Measurements from ENCODE around the gene DENND2C. TPM values are rescaled to one million over a fixed set of nuclear protein-coding genes. Genes with fewer than 3 reads are reported as not detected.

DENND2C gene
- total and polyA plus RNA-seq, 12 donors = 1.3 to 5.2 (median 3.3) TPM

- no peak for DNase-seq
- WGBS, 2 donors = 85 to 91% methylated on average over 5 of the region's 5 CpGs
- TF ChIP-seq, protein P1, sequence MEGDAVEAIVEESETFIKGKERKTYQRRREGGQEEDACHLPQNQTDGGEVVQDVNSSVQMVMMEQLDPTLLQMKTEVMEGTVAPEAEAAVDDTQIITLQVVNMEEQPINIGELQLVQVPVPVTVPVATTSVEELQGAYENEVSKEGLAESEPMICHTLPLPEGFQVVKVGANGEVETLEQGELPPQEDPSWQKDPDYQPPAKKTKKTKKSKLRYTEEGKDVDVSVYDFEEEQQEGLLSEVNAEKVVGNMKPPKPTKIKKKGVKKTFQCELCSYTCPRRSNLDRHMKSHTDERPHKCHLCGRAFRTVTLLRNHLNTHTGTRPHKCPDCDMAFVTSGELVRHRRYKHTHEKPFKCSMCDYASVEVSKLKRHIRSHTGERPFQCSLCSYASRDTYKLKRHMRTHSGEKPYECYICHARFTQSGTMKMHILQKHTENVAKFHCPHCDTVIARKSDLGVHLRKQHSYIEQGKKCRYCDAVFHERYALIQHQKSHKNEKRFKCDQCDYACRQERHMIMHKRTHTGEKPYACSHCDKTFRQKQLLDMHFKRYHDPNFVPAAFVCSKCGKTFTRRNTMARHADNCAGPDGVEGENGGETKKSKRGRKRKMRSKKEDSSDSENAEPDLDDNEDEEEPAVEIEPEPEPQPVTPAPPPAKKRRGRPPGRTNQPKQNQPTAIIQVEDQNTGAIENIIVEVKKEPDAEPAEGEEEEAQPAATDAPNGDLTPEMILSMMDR (IDR thresholded peaks at IDR 0.05) = no peak
- peaks cover 0 to 22% (median 15%) of the 10 kb centered on the region in 7 donors for H3K27me3 ChIP-seq
- H3K36me3 ChIP-seq = no peaks in the 10 kb centered on the region
- no peak overlapping the region for H3K27ac ChIP-seq
- H3K4me3 ChIP-seq = no peak overlapping the region
- H3K4me1 ChIP-seq = no peaks in the 10 kb centered on the region
- H3K9me3 ChIP-seq = no peaks in the 10 kb centered on the region
- intact Hi-C loops (cut with DNase I) = no loop called here
- ATAC-seq = no peak
Measured at GRCh38 chr1:114685851-114686250, 16.0 kb upstream of the DENND2C start.

- 75 to 77% methylated on average over 5 of the region's 5 CpGs for WGBS, 2 donors
- Histone ChIP-seq H3K27me3 (peaks cover 0 to 18% (median 0%) of the 10 kb centered on the region in 7 donors), H3K9me3 (no peaks in the 10 kb centered on the region), H3K27ac (no peak overlapping the region), H3K4me3 (no peak overlapping the region), H3K4me1 (no peaks in the 10 kb centered on the region), H3K36me3 (no peaks in the 10 kb centered on the region)
- DNase-seq = no peak
- TF ChIP-seq, protein P1 (IDR thresholded peaks at IDR 0.05) = no peak
- intact Hi-C loops (cut with DNase I) = loop anchor here in 2 of 10 donors (10.0 kb wide), 2 partner anchors 93 to 333 kb away; partner anchors contain the start of gene BCAS2 (in 1 of the 2)
- no peak for ATAC-seq
Measured at GRCh38 chr1:114677691-114678090, 7.8 kb upstream of the DENND2C start.

DNA sequence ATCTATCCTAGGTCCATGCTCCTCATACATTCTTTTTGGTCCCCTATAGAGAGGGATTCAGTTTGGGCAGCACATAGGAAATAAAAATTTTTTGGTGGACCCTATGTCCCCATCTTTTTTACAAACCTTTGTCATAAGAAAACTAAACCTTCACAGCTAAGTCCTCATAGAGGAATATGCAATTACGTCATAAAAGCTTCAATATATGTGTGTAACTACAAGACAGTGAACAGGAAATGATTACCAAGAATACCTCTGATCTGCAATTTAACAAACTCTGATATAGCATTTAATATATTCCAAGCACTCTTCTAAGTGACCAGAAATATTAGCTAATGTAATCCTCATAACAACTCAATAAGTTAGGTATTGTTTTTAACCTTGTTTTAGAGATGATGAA is 6.3 kb upstream of the DENND2C start:
- 83 to 91% methylated on average over 1 of the region's 1 CpG for WGBS, 2 donors
- Histone ChIP-seq H3K27me3 (peaks cover 0 to 16% (median 0%) of the 10 kb centered on the region in 7 donors), H3K4me3 (no peak overlapping the region), H3K9me3 (no peaks in the 10 kb centered on the region), H3K27ac (no peak overlapping the region), H3K36me3 (no peaks in the 10 kb centered on the region), H3K4me1 (peaks cover 0 to 1% (median 0%) of the 10 kb centered on the region in 9 donors)
- DNase-seq (no peak), ATAC-seq (no peak)
- TF ChIP-seq, protein P1 (IDR thresholded peaks at IDR 0.05) = no peak
- intact Hi-C loops (cut with DNase I) = loop anchor here in 2 of 10 donors (10.0 kb wide), 2 partner anchors 91 to 331 kb away; partner anchors contain the start of gene BCAS2 (in 1 of the 2)

DNA sequence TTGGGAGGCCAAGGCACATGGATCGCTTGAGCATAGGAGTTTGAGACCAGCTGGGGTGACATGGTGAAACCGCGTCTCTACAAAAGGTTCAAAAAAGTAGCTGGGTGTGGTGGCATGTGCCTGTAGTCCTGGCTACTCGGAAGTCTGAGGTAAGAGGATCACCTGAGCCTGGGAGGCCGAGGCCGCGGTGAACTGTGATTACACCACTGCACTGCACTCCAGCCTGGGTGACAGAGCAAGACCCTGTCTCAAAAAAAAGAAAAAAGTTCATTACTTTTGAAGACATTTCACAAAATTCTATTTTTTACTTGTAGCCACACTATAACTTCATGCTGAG is 2.1 kb upstream of the DENND2C start:
- 89 to 93% methylated on average over 7 of the region's 7 CpGs for WGBS, 2 donors
- Histone ChIP-seq H3K4me3 (no peak overlapping the region), H3K4me1 (peaks cover 0 to 19% (median 9%) of the 10 kb centered on the region in 9 donors), H3K36me3 (no peaks in the 10 kb centered on the region), H3K27ac (no peak overlapping the region), H3K27me3 (peaks cover 0 to 4% (median 0%) of the 10 kb centered on the region in 7 donors), H3K9me3 (no peaks in the 10 kb centered on the region)
- ATAC-seq (no peak), DNase-seq (no peak)
- TF ChIP-seq, protein P1 (IDR thresholded peaks at IDR 0.05) = no peak
- intact Hi-C loops (cut with DNase I) = loop anchor here in 5 of 10 donors (2.0 to 10.0 kb wide), 5 partner anchors 85 to 327 kb away; partner anchors contain the start of genes BCAS2 (in 3 of the 5) and CSDE1 (in 1 of the 5)

All from heart right ventricle (tissue), 16 donors.